SKM-1 treated with dmso at 0.1 percent for 144 hours (cell line): Measurements from ENCODE around the gene CACNG6.

Experiments
- DNase-seq: peaks from one replicate; lab custom pipeline; 2025; ENCODE audit not compliant: unreplicated experiment; lab: John Stamatoyannopoulos, UW

The CACNG6 gene

GRCh38 chr19:54041969-54042606, 50.7 kb downstream of the CACNG6 start:
- no peak for DNase-seq

GRCh38 chr19:54042989-54043388, 51.6 kb downstream of the CACNG6 start:
- DNase-seq, result no peak

- no peak for DNase-seq
Measured at GRCh38 chr19:54045771-54046170, 54.3 kb downstream of the CACNG6 start.

GRCh38 chr19:54047616-54048015, 56.2 kb downstream of the CACNG6 start:
- peak; percentile 23 for DNase-seq
